ENCODE results near the gene NRXN3. TPM values are rescaled to one million over a fixed set of nuclear protein-coding genes. Genes with fewer than 3 reads are reported as not detected.

NRXN3 gene
- total and polyA plus RNA-seq, 8 donors: 0.29 to 41.1 (median 9.1) TPM

- intact Hi-C loops (cut with DNase I; ENCODE audit: low total_unique reads): no loop called here
- no peaks in the 10 kb centered on the region for H3K27me3 ChIP-seq
- H3K4me3 ChIP-seq: no peak overlapping the region
- H3K9me3 ChIP-seq: no peaks in the 10 kb centered on the region
- no peaks in the 10 kb centered on the region for H3K36me3 ChIP-seq
- TF ChIP-seq, protein P1, sequence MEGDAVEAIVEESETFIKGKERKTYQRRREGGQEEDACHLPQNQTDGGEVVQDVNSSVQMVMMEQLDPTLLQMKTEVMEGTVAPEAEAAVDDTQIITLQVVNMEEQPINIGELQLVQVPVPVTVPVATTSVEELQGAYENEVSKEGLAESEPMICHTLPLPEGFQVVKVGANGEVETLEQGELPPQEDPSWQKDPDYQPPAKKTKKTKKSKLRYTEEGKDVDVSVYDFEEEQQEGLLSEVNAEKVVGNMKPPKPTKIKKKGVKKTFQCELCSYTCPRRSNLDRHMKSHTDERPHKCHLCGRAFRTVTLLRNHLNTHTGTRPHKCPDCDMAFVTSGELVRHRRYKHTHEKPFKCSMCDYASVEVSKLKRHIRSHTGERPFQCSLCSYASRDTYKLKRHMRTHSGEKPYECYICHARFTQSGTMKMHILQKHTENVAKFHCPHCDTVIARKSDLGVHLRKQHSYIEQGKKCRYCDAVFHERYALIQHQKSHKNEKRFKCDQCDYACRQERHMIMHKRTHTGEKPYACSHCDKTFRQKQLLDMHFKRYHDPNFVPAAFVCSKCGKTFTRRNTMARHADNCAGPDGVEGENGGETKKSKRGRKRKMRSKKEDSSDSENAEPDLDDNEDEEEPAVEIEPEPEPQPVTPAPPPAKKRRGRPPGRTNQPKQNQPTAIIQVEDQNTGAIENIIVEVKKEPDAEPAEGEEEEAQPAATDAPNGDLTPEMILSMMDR (IDR thresholded peaks at IDR 0.05): no peak
- no peak for TF ChIP-seq EP300 (IDR thresholded peaks at IDR 0.05)
- no peak for TF ChIP-seq POLR2AphosphoS5 (IDR thresholded peaks at IDR 0.05)
- no peak for TF ChIP-seq POLR2A (IDR thresholded peaks at IDR 0.05)
- DNase-seq: no peak
- no peaks in the 10 kb centered on the region for H3K4me1 ChIP-seq
- no peak overlapping the region for H3K27ac ChIP-seq
- WGBS, 5 donors: 77 to 82% (median 78%) methylated on average over 3 of the region's 3 CpGs
Measured at GRCh38 chr14:79027138-79027537, 857.0 kb downstream of the NRXN3 start.

- Histone ChIP-seq H3K27me3 (no peaks in the 10 kb centered on the region), H3K36me3 (no peaks in the 10 kb centered on the region), H3K9me3 (no peaks in the 10 kb centered on the region), H3K4me1 (no peaks in the 10 kb centered on the region), H3K27ac (no peak overlapping the region), H3K4me3 (no peak overlapping the region)
- intact Hi-C loops (cut with DNase I; ENCODE audit: low total_unique reads): no loop called here
- TF ChIP-seq, protein P1 (IDR thresholded peaks at IDR 0.05): no peak
- no peak for TF ChIP-seq POLR2AphosphoS5 (IDR thresholded peaks at IDR 0.05)
- 47 to 55% (median 53%) methylated on average over 3 of the region's 3 CpGs for WGBS, 5 donors
- no peak for DNase-seq
Measured at GRCh38 chr14:79028281-79028680, 858.1 kb downstream of the NRXN3 start.

GRCh38 chr14:79036441-79036840, 866.3 kb downstream of the NRXN3 start:
- Histone ChIP-seq H3K9me3 (peaks cover 0 to 10% (median 4%) of the 10 kb centered on the region in 4 donors), H3K4me1 (no peaks in the 10 kb centered on the region), H3K36me3 (no peaks in the 10 kb centered on the region), H3K27me3 (no peaks in the 10 kb centered on the region), H3K4me3 (no peak overlapping the region), H3K27ac (no peak overlapping the region)
- DNase-seq: no peak
- TF ChIP-seq, protein P1 (IDR thresholded peaks at IDR 0.05): no peak
- TF ChIP-seq POLR2AphosphoS5 (IDR thresholded peaks at IDR 0.05): no peak
- no peak for TF ChIP-seq EP300 (IDR thresholded peaks at IDR 0.05)
- no peak for TF ChIP-seq POLR2A (IDR thresholded peaks at IDR 0.05)
- intact Hi-C loops (cut with DNase I; ENCODE audit: low total_unique reads): no loop called here
- 61 to 82% (median 70%) methylated on average over 4 of the region's 4 CpGs for WGBS, 5 donors

DNA sequence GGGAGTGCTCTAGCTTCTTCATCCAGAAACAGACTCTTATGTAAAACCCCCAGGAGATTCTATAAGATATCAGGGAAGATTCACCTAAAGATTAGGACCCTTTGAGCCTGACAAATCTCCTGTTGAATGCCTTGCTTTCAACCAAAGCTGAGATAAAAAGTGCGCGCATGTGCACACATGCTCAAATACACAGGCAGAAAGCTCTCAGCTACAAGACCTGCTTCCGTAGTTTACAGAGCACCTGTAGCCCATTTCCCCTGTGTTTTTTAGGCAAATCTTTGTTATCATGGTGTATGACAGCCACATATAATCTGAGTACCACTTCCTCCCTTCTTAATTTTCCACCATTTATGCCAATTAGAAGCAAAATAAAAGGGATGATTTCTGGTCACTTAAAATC, 866.9 kb downstream of the NRXN3 start:
- intact Hi-C loops (cut with DNase I; ENCODE audit: low total_unique reads): no loop called here
- no peak for TF ChIP-seq POLR2A (IDR thresholded peaks at IDR 0.05)
- TF ChIP-seq, protein P1 (IDR thresholded peaks at IDR 0.05): no peak
- no peak for TF ChIP-seq POLR2AphosphoS5 (IDR thresholded peaks at IDR 0.05)
- TF ChIP-seq EP300 (IDR thresholded peaks at IDR 0.05): no peak
- no peaks in the 10 kb centered on the region for H3K36me3 ChIP-seq
- H3K27ac ChIP-seq: no peak overlapping the region
- no peak for DNase-seq
- H3K4me1 ChIP-seq: no peaks in the 10 kb centered on the region
- no peaks in the 10 kb centered on the region for H3K27me3 ChIP-seq
- peaks cover 0 to 10% (median 4%) of the 10 kb centered on the region in 4 donors for H3K9me3 ChIP-seq
- H3K4me3 ChIP-seq: no peak overlapping the region
- 48 to 78% (median 63%) methylated on average over 3 of the region's 3 CpGs for WGBS, 5 donors

Data from stomach (tissue), 9 donors.